GM12878 (cell line): ENCODE results near the gene LENEP. TPM values are rescaled to one million over a fixed set of nuclear protein-coding genes. Genes with fewer than 3 reads are reported as not detected.

Source experiments
- ATAC-seq: fragments of 200-7000 bp; cut with Tn5 transposase; 3 replicates; pipeline ENCODE4 v1.9.1; 2020; ENCODE audit warnings: mild to moderate bottlenecking, moderate library complexity
- BruUV-seq: library from RNA; stranded (reverse); fragments of 400-500 nt; replicated peaks from 2 replicates; lab custom pipeline; 2021; lab: Mats Ljungman, UMichigan
- CTCF ChIA-PET: fragments of 300-600 bp; sonication (Branson Sonifier 250); formaldehyde crosslinking; extraction: SDS; loops from one replicate; lab custom pipeline; 2021; ENCODE audit warnings: inconsistent platforms; lab: Yijun Ruan, JAX
- POLR2A ChIA-PET: fragments of 350-600 bp; formaldehyde crosslinking; extraction: SDS; loops from one replicate; lab custom pipeline; 2021; ENCODE audit warnings: inconsistent platforms; lab: Charles Lee
- RAD21 ChIA-PET: fragments of 300-600 bp; sonication (Branson Sonifier 250); formaldehyde crosslinking; loops from one replicate; lab custom pipeline; 2023; ENCODE audit warnings: antibody characterized with exemption; ENCODE audit not compliant: unreplicated experiment; lab: Charles Lee
- SMC1A ChIA-PET: fragments of 300-600 bp; sonication (Branson Sonifier 250); formaldehyde crosslinking; loops from one replicate; lab custom pipeline; 2023; ENCODE audit not compliant: unreplicated experiment, uncharacterized antibody; lab: Charles Lee
- DNase-seq: peaks from one replicate; pipeline ENCODE4 v3.0.0-alpha.2; 2011; ENCODE audit warnings: low read depth, low spot score
- FAIRE-seq: peaks from 3 replicates; lab custom pipeline; 2011; peaks lifted over from hg19 to GRCh38; lab: Jason Lieb, UNC
- H2AFZ ChIP-seq: 2 replicates; pipeline ENCODE4 v1.6.0; 2011; ENCODE audit warnings: low read depth, low read length, control low read depth; ENCODE audit not compliant: control insufficient read depth
- H3K27ac ChIP-seq: 2 replicates; pipeline ENCODE4 v1.5.1; 2011; ENCODE audit warnings: control low read depth; ENCODE audit not compliant: control insufficient read depth, insufficient read depth
- H3K27me3 ChIP-seq, 2 experiments: replicated peaks in 1 of 2; 2 replicates each; pipeline versions ENCODE4 v1.6.0 to v1.6.1; 2011; ENCODE audit warnings: low read length in 1 of 2; ENCODE audit not compliant: control insufficient read depth in 2 of 2, insufficient read depth in 2 of 2
- H3K36me3 ChIP-seq, 2 experiments: 2 replicates each; pipeline ENCODE4 v1.5.1; 2011; ENCODE audit warnings: low read length in 1 of 2; ENCODE audit not compliant: control insufficient read depth in 2 of 2, insufficient read depth in 2 of 2
- H3K4me1 ChIP-seq: 2 replicates; pipeline ENCODE4 v1.6.1; 2011; ENCODE audit warnings: mild to moderate bottlenecking, low read length, moderate library complexity, mixed read lengths; ENCODE audit not compliant: control insufficient read depth, insufficient read depth
- H3K4me2 ChIP-seq: 2 replicates; pipeline ENCODE4 v1.6.0; 2011; ENCODE audit warnings: control low read depth; ENCODE audit not compliant: control insufficient read depth, insufficient read depth
- H3K4me3 ChIP-seq: fragments of 200-600 bp; sonication (generic); 2 replicates; pipeline ENCODE4 v1.5.1; 2016
- H3K79me2 ChIP-seq: 2 replicates; pipeline ENCODE4 v1.6.0; 2011; ENCODE audit warnings: low read length; ENCODE audit not compliant: control insufficient read depth, insufficient read depth
- H3K9ac ChIP-seq: 2 replicates; pipeline ENCODE4 v1.8.0; 2011; ENCODE audit warnings: low read length, control low read depth, mixed read lengths; ENCODE audit not compliant: control insufficient read depth, insufficient read depth
- H3K9me3 ChIP-seq: replicated peaks from 3 replicates; pipeline ENCODE4 v1.5.1; 2011; ENCODE audit warnings: mild to moderate bottlenecking, low read length; ENCODE audit not compliant: control insufficient read depth, insufficient read depth
- H4K20me1 ChIP-seq: 2 replicates; pipeline ENCODE4 v1.6.0; 2011; ENCODE audit not compliant: control insufficient read depth, insufficient read depth
- ATF3 ChIP-seq: IDR thresholded peaks from 2 replicates; pipeline ENCODE4 v1.6.1; 2011; ENCODE audit warnings: low read depth, mild to moderate bottlenecking, low read length, moderate library complexity, borderline replicate concordance; ENCODE audit errors: extremely low read depth
- ATF7 ChIP-seq: fragments of 450-650 bp; IDR thresholded peaks from 2 replicates; pipeline ENCODE4 v1.6.1; 2016; ENCODE audit warnings: low read depth, mild to moderate bottlenecking
- E2F8 ChIP-seq: fragments of 450-650 bp; IDR thresholded peaks from 2 replicates; pipeline ENCODE4 v1.6.1; 2018; ENCODE audit warnings: mild to moderate bottlenecking, low read depth, moderate library complexity; ENCODE audit not compliant: partially characterized antibody
- FOXK2 ChIP-seq: fragments of 450-650 bp; IDR thresholded peaks from 2 replicates; pipeline ENCODE4 v1.6.1; 2017; ENCODE audit warnings: mild to moderate bottlenecking, moderate library complexity
- NFIC ChIP-seq: IDR thresholded peaks from 2 replicates; pipeline ENCODE4 v1.6.1; 2012; ENCODE audit warnings: low read depth, mild to moderate bottlenecking, inconsistent platforms, low read length, moderate library complexity
- NRF1 ChIP-seq: conservative IDR thresholded peaks from 2 replicates; pipeline ENCODE4 v1.6.1; 2011; ENCODE audit warnings: mild to moderate bottlenecking, low read depth, low read length, improper control_type of control experiment
- PAX5 ChIP-seq: IDR thresholded peaks from 2 replicates; pipeline ENCODE4 v1.6.1; 2011; ENCODE audit warnings: low read depth, low read length, borderline replicate concordance
- PML ChIP-seq: IDR thresholded peaks from 2 replicates; pipeline ENCODE4 v1.6.1; 2012; ENCODE audit warnings: low read length, inconsistent platforms
- RUNX3 ChIP-seq: IDR thresholded peaks from 2 replicates; pipeline ENCODE4 v1.6.1; 2012; ENCODE audit warnings: low read length, inconsistent platforms
- SIX5 ChIP-seq: IDR thresholded peaks from 2 replicates; pipeline ENCODE4 v1.6.1; 2011; ENCODE audit warnings: mild to moderate bottlenecking, low read depth, low read length, moderate library complexity; ENCODE audit not compliant: severe bottlenecking
- TARDBP ChIP-seq: IDR thresholded peaks from 2 replicates; pipeline ENCODE4 v1.6.1; 2016; ENCODE audit warnings: borderline replicate concordance
- ZNF592 ChIP-seq: fragments of 450-650 bp; IDR thresholded peaks from 2 replicates; pipeline ENCODE4 v1.6.1; 2017; ENCODE audit warnings: mild to moderate bottlenecking, moderate library complexity
- ZNF622 ChIP-seq: fragments of 450-650 bp; IDR thresholded peaks from 2 replicates; pipeline ENCODE4 v1.6.1; 2017; ENCODE audit warnings: mild to moderate bottlenecking, inconsistent platforms
- WGBS: methylation state at CpG from one replicate; pipeline ENCODE4 v1.1.6; 2016; ENCODE audit warnings: low lambda C conversion rate; ENCODE audit not compliant: insufficient replicate concordance, insufficient coverage; ENCODE audit errors: missing lambda C conversion rate; 5-methylcytosine and 5-hydroxymethylcytosine counted together
- in situ Hi-C: fragments of 300-500 bp; cut with MboI; formaldehyde crosslinking; loops from 9 replicates; pipeline ENCODE4 v1.14.3; 2018; ENCODE audit warnings: mixed read lengths
- intact Hi-C: fragments of 100-400 bp; cut with micrococcal nuclease; formaldehyde crosslinking; loops from one replicate; pipeline ENCODE4 v1.14.2; 2022; ENCODE audit not compliant: unreplicated experiment
- polyA plus RNA-seq, 11 experiments: library from polyadenylated mRNA; depleted of rRNA in 4 of 11; unstranded in 6 of 11; stranded (reverse) in 5 of 11; fragments of >200 nt; fragmentation: Nextera tagmentation in 4 of 11; fragmentation: Illumina TruSeq in 1 of 11; extraction: Ambion mirVana in 4 of 11; extraction: Trizol in 1 of 11; gene quantifications; 1 replicate in 1 of 11; 2 replicates in 10 of 11; pipeline versions ENCODE4 v1.2.1 to v1.2.3, GENCODE V29; 2011 to 2016; ENCODE audit warnings: inconsistent platforms in 2 of 11, missing spikeins in 2 of 11, low read depth in 1 of 11
- total RNA-seq, 4 experiments: library from RNA; depleted of rRNA in 3 of 4; stranded (reverse); fragments of >200 nt in 3 of 4; fragmentation: Illumina TruSeq in 1 of 4; extraction: Trizol in 1 of 4; gene quantifications; 2 replicates each; pipeline versions ENCODE4 v1.2.1 to v1.2.3, GENCODE V29; 2013 to 2021

LENEP gene
- total and polyA plus RNA-seq, 10 of the 15 experiments (the other 5 are each of a cell fraction or from before 2014, with no cell fraction given), result 0.27 to 1.1 (median 0.64) TPM; not detected in 7

- ATAC-seq, result peak; percentile 40
- H3K79me2 ChIP-seq, result peaks cover 65% of the 10 kb centered on the region
- in situ Hi-C loops, result no loop called here
- POLR2A ChIA-PET, result interaction anchor here (0.9 to 9.8 kb wide), 7 partner anchors 7 to 39 kb away, joined by 3 to 140 read pairs (median 10); partner anchors contain the start of genes FLAD1, PBXIP1, PMVK and PYGO2
- H3K27me3 ChIP-seq, result no peaks in the 10 kb centered on the region
- peaks cover 27% of the 10 kb centered on the region for H3K4me1 ChIP-seq
- WGBS, result 1% methylated on average over 24 of the region's 24 CpGs
- H3K4me3 ChIP-seq, result peak overlapping the region; percentile 90
- CTCF ChIA-PET, result interaction anchor here (1.1 to 20.6 kb wide), 4 partner anchors 8 to 110 kb away, joined by 3 to 226 read pairs (median 8); partner anchors contain the start of genes FLAD1, LENEP, PBXIP1 and ZBTB7B
- H3K9ac ChIP-seq, result peak overlapping the region; percentile 87
- SMC1A ChIA-PET, result interaction anchor here (1.0 to 5.4 kb wide), 4 partner anchors 8 to 41 kb away, joined by 3 to 30 read pairs (median 10); partner anchors contain the start of gene FLAD1
- H4K20me1 ChIP-seq, result no peaks in the 10 kb centered on the region
- H3K27ac ChIP-seq, result peak overlapping the region; percentile 96
- H3K36me3 ChIP-seq, result peaks cover 0 to 12% of the 10 kb centered on the region in 2 experiments; a peak in 3 of 4 replicates
- H3K4me2 ChIP-seq, result peak overlapping the region; percentile 89
- H3K9me3 ChIP-seq, result no peaks in the 10 kb centered on the region
- intact Hi-C loops, result no loop called here
- DNase-seq, result peak; percentile 51
- H2AFZ ChIP-seq, result peak overlapping the region; percentile 16
- RAD21 ChIA-PET, result interaction anchor here (1.3 to 2.4 kb wide), 4 partner anchors 20 to 39 kb away, joined by 3 to 12 read pairs (median 4); partner anchors contain the start of gene PBXIP1
- no TSS peak for BruUV-seq
- no peak for FAIRE-seq
- peak; percentile 28; the same call in 1 of the 2 replicates for TF ChIP-seq ATF7
- TF ChIP-seq FOXK2, result peak; percentile 56; the same call in 1 of the 2 replicates
- TF ChIP-seq ATF3, result no peak
- no peak for TF ChIP-seq PAX5
- TF ChIP-seq RUNX3, result peak; percentile 31; the same call in 1 of the 2 replicates
- 0 out of 2 replicates have a peak, but pooled peaks have one; percentile 6 for TF ChIP-seq PML
- no peak for TF ChIP-seq ZNF622
- TF ChIP-seq ZNF592, result no peak
- no peak for TF ChIP-seq NFIC
- no peak for TF ChIP-seq NRF1
- TF ChIP-seq SIX5, result no peak
- TF ChIP-seq TARDBP, result no peak
- TF ChIP-seq E2F8, result no peak
Observed at GRCh38 chr1:154975409-154976059, 17.9 kb upstream of the LENEP start.
